Panc1 (cell line): ENCODE measurements around the gene FBXW7. TPM values are rescaled to one million over a fixed set of nuclear protein-coding genes. Genes with fewer than 3 reads are reported as not detected.

Experiments used
- ATAC-seq: fragments of 200-7000 bp; cut with Tn5 transposase; 2 replicates; pipeline ENCODE4 v1.9.1; 2020; ENCODE audit warnings: mild to moderate bottlenecking, moderate library complexity
- BruUV-seq: library from RNA; stranded (reverse); fragments of 400-500 nt; replicated peaks from 2 replicates; lab custom pipeline; 2021; lab: Mats Ljungman, UMichigan
- CTCF ChIA-PET: fragments of 300-600 bp; sonication (Branson Sonifier 250); formaldehyde crosslinking; loops from one replicate; lab custom pipeline; 2022; ENCODE audit warnings: antibody characterized with exemption; lab: Charles Lee
- POLR2A ChIA-PET: fragments of 300-600 bp; sonication (Branson Sonifier 250); formaldehyde crosslinking; loops from one replicate; lab custom pipeline; 2022; ENCODE audit warnings: antibody characterized with exemption; lab: Charles Lee
- DNase-seq: peaks from one replicate; pipeline ENCODE4 v3.0.0-alpha.2; 2010; ENCODE audit warnings: low read depth, low spot score
- H3K27ac ChIP-seq: 2 replicates; pipeline ENCODE4 v1.5.1; 2011; ENCODE audit warnings: mild to moderate bottlenecking, low read length, inconsistent platforms
- H3K27me3 ChIP-seq: fragments of 200-500 bp; sonication (Bioruptor generic); 2 replicates; pipeline ENCODE4 v1.6.0; 2014; ENCODE audit warnings: low read length, inconsistent platforms; ENCODE audit not compliant: control insufficient read depth, insufficient read depth
- H3K36me3 ChIP-seq: fragments of 200-500 bp; sonication (Bioruptor generic); 2 replicates; pipeline ENCODE4 v1.5.1; 2014; ENCODE audit warnings: inconsistent platforms, mild to moderate bottlenecking, low read length, moderate library complexity; ENCODE audit not compliant: control insufficient read depth, insufficient read depth
- H3K4me1 ChIP-seq: 2 replicates; pipeline ENCODE4 v1.5.1; 2011; ENCODE audit warnings: inconsistent platforms, mild to moderate bottlenecking, low read length, moderate library complexity; ENCODE audit not compliant: control insufficient read depth, insufficient read depth
- H3K4me3 ChIP-seq, 2 experiments: 2 replicates each; pipeline ENCODE4 v1.5.1; 2011 to 2012; ENCODE audit warnings: low read depth in 2 of 2, low read length in 2 of 2, mild to moderate bottlenecking in 2 of 2, inconsistent platforms in 1 of 2, moderate library complexity in 1 of 2
- H3K9me3 ChIP-seq: fragments of 200-500 bp; sonication (Bioruptor generic); 2 replicates; pipeline ENCODE4 v1.5.1; 2014; ENCODE audit warnings: low read depth, mild to moderate bottlenecking, inconsistent platforms, low read length, moderate library complexity; ENCODE audit not compliant: control insufficient read depth, insufficient read depth
- POLR2AphosphoS5 ChIP-seq: IDR thresholded peaks from 2 replicates; pipeline ENCODE4 v1.6.1; 2012; ENCODE audit warnings: mild to moderate bottlenecking, low read depth, low read length, moderate library complexity
- SIN3A ChIP-seq: IDR thresholded peaks from 2 replicates; pipeline ENCODE4 v1.6.1; 2012; ENCODE audit warnings: low read depth, mild to moderate bottlenecking, low read length, moderate library complexity, borderline replicate concordance; ENCODE audit not compliant: insufficient read depth
- TCF7L2 ChIP-seq: IDR thresholded peaks from 2 replicates; pipeline ENCODE4 v1.6.1; 2011; ENCODE audit warnings: mild to moderate bottlenecking, low read depth, low read length, inconsistent platforms
- in situ Hi-C: cut with HindIII; loops from 2 replicates; pipeline ENCODE4 v1.10.0; 2016; ENCODE audit warnings: low sequenced_read_pairs, low pct_unique_long_range_greater_than_20kb
- intact Hi-C: fragments of 100-400 bp; cut with micrococcal nuclease; formaldehyde crosslinking; loops from one replicate; pipeline ENCODE4 v1.10.0; 2022; ENCODE audit not compliant: unreplicated experiment
- total RNA-seq: library from RNA; stranded (reverse); gene quantifications from one replicate; pipeline ENCODE4 v1.2.1, GENCODE V29; 2021; ENCODE audit not compliant: unreplicated experiment
- TF ChIP-seq, protein P1 (sequence below): fragments of 450-650 bp; IDR thresholded peaks from 2 replicates; pipeline ENCODE4 v1.5.1; 2017; ENCODE audit warnings: mild to moderate bottlenecking
- TF ChIP-seq, protein P2 (sequence below), 2 experiments: IDR thresholded peaks; 2 replicates each; pipeline ENCODE4 v1.6.1; 2011 to 2012; ENCODE audit warnings: low read depth in 2 of 2, control low read depth in 1 of 2, low read length in 1 of 2, mild to moderate bottlenecking in 1 of 2, moderate library complexity in 1 of 2; ENCODE audit not compliant: insufficient read depth in 1 of 2

Gene FBXW7
- total RNA-seq, 1 experiment from 2014 or later = 16.2 TPM

GRCh38 chr4:152327606-152328453 lies 208.1 kb downstream of the FBXW7 start:
- CTCF ChIA-PET = no interaction called here

GRCh38 chr4:152325831-152326230 lies 210.1 kb downstream of the FBXW7 start:
- no peaks in the 10 kb centered on the region for H3K9me3 ChIP-seq
- ATAC-seq (no peak), DNase-seq (no peak)
- POLR2A ChIA-PET = no interaction called here
- in situ Hi-C loops (no loop called here), intact Hi-C loops (no loop called here)
- H3K36me3 ChIP-seq = no peaks in the 10 kb centered on the region
- H3K27me3 ChIP-seq = no peaks in the 10 kb centered on the region
- no peaks in the 10 kb centered on the region for H3K4me1 ChIP-seq
- H3K4me3 ChIP-seq = no peak overlapping the region
- TF ChIP-seq SIN3A (no peak), POLR2AphosphoS5 (no peak), TCF7L2 (no peak)
- TF ChIP-seq, protein P1, sequence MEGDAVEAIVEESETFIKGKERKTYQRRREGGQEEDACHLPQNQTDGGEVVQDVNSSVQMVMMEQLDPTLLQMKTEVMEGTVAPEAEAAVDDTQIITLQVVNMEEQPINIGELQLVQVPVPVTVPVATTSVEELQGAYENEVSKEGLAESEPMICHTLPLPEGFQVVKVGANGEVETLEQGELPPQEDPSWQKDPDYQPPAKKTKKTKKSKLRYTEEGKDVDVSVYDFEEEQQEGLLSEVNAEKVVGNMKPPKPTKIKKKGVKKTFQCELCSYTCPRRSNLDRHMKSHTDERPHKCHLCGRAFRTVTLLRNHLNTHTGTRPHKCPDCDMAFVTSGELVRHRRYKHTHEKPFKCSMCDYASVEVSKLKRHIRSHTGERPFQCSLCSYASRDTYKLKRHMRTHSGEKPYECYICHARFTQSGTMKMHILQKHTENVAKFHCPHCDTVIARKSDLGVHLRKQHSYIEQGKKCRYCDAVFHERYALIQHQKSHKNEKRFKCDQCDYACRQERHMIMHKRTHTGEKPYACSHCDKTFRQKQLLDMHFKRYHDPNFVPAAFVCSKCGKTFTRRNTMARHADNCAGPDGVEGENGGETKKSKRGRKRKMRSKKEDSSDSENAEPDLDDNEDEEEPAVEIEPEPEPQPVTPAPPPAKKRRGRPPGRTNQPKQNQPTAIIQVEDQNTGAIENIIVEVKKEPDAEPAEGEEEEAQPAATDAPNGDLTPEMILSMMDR = no peak
- TF ChIP-seq, protein P2, sequence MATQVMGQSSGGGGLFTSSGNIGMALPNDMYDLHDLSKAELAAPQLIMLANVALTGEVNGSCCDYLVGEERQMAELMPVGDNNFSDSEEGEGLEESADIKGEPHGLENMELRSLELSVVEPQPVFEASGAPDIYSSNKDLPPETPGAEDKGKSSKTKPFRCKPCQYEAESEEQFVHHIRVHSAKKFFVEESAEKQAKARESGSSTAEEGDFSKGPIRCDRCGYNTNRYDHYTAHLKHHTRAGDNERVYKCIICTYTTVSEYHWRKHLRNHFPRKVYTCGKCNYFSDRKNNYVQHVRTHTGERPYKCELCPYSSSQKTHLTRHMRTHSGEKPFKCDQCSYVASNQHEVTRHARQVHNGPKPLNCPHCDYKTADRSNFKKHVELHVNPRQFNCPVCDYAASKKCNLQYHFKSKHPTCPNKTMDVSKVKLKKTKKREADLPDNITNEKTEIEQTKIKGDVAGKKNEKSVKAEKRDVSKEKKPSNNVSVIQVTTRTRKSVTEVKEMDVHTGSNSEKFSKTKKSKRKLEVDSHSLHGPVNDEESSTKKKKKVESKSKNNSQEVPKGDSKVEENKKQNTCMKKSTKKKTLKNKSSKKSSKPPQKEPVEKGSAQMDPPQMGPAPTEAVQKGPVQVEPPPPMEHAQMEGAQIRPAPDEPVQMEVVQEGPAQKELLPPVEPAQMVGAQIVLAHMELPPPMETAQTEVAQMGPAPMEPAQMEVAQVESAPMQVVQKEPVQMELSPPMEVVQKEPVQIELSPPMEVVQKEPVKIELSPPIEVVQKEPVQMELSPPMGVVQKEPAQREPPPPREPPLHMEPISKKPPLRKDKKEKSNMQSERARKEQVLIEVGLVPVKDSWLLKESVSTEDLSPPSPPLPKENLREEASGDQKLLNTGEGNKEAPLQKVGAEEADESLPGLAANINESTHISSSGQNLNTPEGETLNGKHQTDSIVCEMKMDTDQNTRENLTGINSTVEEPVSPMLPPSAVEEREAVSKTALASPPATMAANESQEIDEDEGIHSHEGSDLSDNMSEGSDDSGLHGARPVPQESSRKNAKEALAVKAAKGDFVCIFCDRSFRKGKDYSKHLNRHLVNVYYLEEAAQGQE (IDR thresholded peaks at IDR 0.05; ENCODE audit: insufficient read depth in 1 of 2, low read depth in 2 of 2, low read length in 1 of 2) = no peak
- no TSS peak for BruUV-seq
- CTCF ChIA-PET = no interaction called here
- no peak overlapping the region for H3K27ac ChIP-seq

More at GRCh38 chr4:152327606-152328453, 208.1 kb downstream of the FBXW7 start:
- no peak overlapping the region for H3K4me3 ChIP-seq
- intact Hi-C loops (no loop called here), in situ Hi-C loops (no loop called here)
- no TSS peak for BruUV-seq
- no peaks in the 10 kb centered on the region for H3K36me3 ChIP-seq
- POLR2A ChIA-PET = interaction anchor here (0.6 kb wide), 1 partner anchor 524 kb away, joined by 3 read pairs; no protein-coding TSS in a partner anchor
- no peaks in the 10 kb centered on the region for H3K4me1 ChIP-seq
- ATAC-seq (no peak), DNase-seq (no peak)
- TF ChIP-seq TCF7L2 (no peak), SIN3A (no peak), POLR2AphosphoS5 (no peak)
- TF ChIP-seq, protein P1 = no peak
- TF ChIP-seq, protein P2 (IDR thresholded peaks at IDR 0.05; ENCODE audit: insufficient read depth in 1 of 2, low read depth in 2 of 2, low read length in 1 of 2) = no peak
- H3K27ac ChIP-seq = no peak overlapping the region
- H3K27me3 ChIP-seq = no peaks in the 10 kb centered on the region
- H3K9me3 ChIP-seq = no peaks in the 10 kb centered on the region
